B cell (primary cell): ENCODE measurements around the gene BBOX1. TPM values are rescaled to one million over a fixed set of nuclear protein-coding genes. Genes with fewer than 3 reads are reported as not detected.

ENCODE experiments used
- ATAC-seq: fragments of 200-7000 bp; cut with Tn5 transposase; one replicate; pipeline ENCODE4 v1.10.0; 2021; ENCODE audit warnings: low read depth, mild to moderate bottlenecking, moderate number of reproducible peaks, moderate library complexity
- CTCF ChIA-PET: fragments of 350-600 bp; sonication (Branson Sonifier 250); formaldehyde crosslinking; loops from one replicate; lab custom pipeline; 2021; ENCODE audit warnings: antibody characterized with exemption, inconsistent platforms; lab: Charles Lee
- POLR2A ChIA-PET: fragments of 350-600 bp; sonication (Branson Sonifier 250); formaldehyde crosslinking; loops from one replicate; lab custom pipeline; 2021; ENCODE audit warnings: antibody characterized with exemption; lab: Charles Lee
- DNase-seq: peaks from one replicate; pipeline ENCODE4 v3.0.0; 2013
- H2AFZ ChIP-seq: 2 replicates; pipeline ENCODE4 v1.6.1; 2012; ENCODE audit warnings: mild to moderate bottlenecking, low read depth, low read length; ENCODE audit not compliant: insufficient read depth, poor library complexity, severe bottlenecking
- H3K27ac ChIP-seq, 2 donors: 1 replicate in 1 of 2; 2 replicates in 1 of 2; pipeline ENCODE4 v1.5.1; 2012 to 2013; ENCODE audit warnings: low read length in 2 of 2, mild to moderate bottlenecking in 2 of 2, moderate library complexity in 1 of 2
- H3K27me3 ChIP-seq, 4 experiments: fragments of 200-600 bp in 1 of 4; sonication (generic) in 1 of 4; replicated peaks in 1 of 4; 1 replicate in 2 of 4; 2 replicates in 2 of 4; pipeline versions ENCODE4 v1.6.1 to v1.7.0; 2013 to 2016; ENCODE audit warnings: low read length in 3 of 4, mild to moderate bottlenecking in 2 of 4, mixed read lengths in 1 of 4, moderate library complexity in 1 of 4; ENCODE audit not compliant: insufficient read depth in 4 of 4, control insufficient read depth in 3 of 4; ENCODE audit errors: control extremely low read depth in 1 of 4
- H3K36me3 ChIP-seq, 2 experiments: replicated peaks in 1 of 2; 1 replicate in 1 of 2; 2 replicates in 1 of 2; pipeline versions ENCODE4 v1.6.1 to v1.7.1; 2013; ENCODE audit warnings: low read length in 1 of 2; ENCODE audit not compliant: insufficient read depth in 2 of 2, control insufficient read depth in 1 of 2; ENCODE audit errors: control extremely low read depth in 1 of 2, extremely low read depth in 1 of 2
- H3K4me1 ChIP-seq, 2 donors: fragments of 200-600 bp in 1 of 2; sonication (generic) in 1 of 2; 1 replicate in 1 of 2; 2 replicates in 1 of 2; pipeline versions ENCODE4 v1.5.1 to v1.6.1; 2013 to 2017; ENCODE audit warnings: low read length in 2 of 2; ENCODE audit not compliant: control insufficient read depth in 2 of 2, insufficient read depth in 2 of 2
- H3K4me2 ChIP-seq: replicated peaks from 2 replicates; pipeline ENCODE3; 2012; ENCODE audit warnings: mild to moderate bottlenecking, low read depth, low read length; ENCODE audit not compliant: poor library complexity, severe bottlenecking
- H3K4me3 ChIP-seq, 5 experiments: fragments of 200-600 bp in 1 of 5; sonication (generic) in 1 of 5; 1 replicate in 3 of 5; 2 replicates in 2 of 5; pipeline versions ENCODE4 v1.5.1 to v1.7.0; 2011 to 2016; ENCODE audit warnings: low read length in 4 of 5, mild to moderate bottlenecking in 4 of 5, low read depth in 2 of 5, control low read depth in 1 of 5, moderate library complexity in 1 of 5; ENCODE audit not compliant: insufficient read depth in 1 of 5; ENCODE audit errors: control extremely low read depth in 1 of 5, extremely low read depth in 1 of 5
- H3K79me2 ChIP-seq: fragments of 200-600 bp; sonication (generic); one replicate; pipeline ENCODE4 v1.6.0; 2016; ENCODE audit warnings: low read length; ENCODE audit not compliant: control insufficient read depth, insufficient read depth
- H3K9ac ChIP-seq: fragments of 200-600 bp; sonication (generic); 2 replicates; pipeline ENCODE4 v1.6.1; 2017; ENCODE audit warnings: mild to moderate bottlenecking, low read length, moderate library complexity
- H3K9me3 ChIP-seq, 3 donors: one replicate each; pipeline versions ENCODE4 v1.6.1 to v1.7.1; 2013; ENCODE audit warnings: low read length in 2 of 3; ENCODE audit not compliant: control insufficient read depth in 2 of 3, insufficient read depth in 1 of 3; ENCODE audit errors: control extremely low read depth in 1 of 3
- H4K20me1 ChIP-seq: 2 replicates; pipeline ENCODE4 v1.6.0; 2012; ENCODE audit warnings: mild to moderate bottlenecking, low read length; ENCODE audit not compliant: insufficient read depth, control insufficient read depth, poor library complexity, severe bottlenecking
- H3K27ac Mint-ChIP-seq: one replicate; pipeline ENCODE4 v1.8.0; 2021; ENCODE audit warnings: mixed read lengths
- H3K27me3 Mint-ChIP-seq: one replicate; pipeline ENCODE4 v1.8.0; 2021; ENCODE audit warnings: mixed read lengths
- H3K4me1 Mint-ChIP-seq: one replicate; pipeline ENCODE4 v1.8.0; 2021; ENCODE audit warnings: mixed read lengths
- H3K4me3 Mint-ChIP-seq: one replicate; pipeline ENCODE4 v1.8.0; 2021; ENCODE audit warnings: mixed read lengths
- H3K9me3 Mint-ChIP-seq: one replicate; pipeline ENCODE4 v1.8.0; 2022; ENCODE audit warnings: mixed read lengths; ENCODE audit not compliant: insufficient read depth
- CTCF ChIP-seq: fragments of 200-600 bp; IDR thresholded peaks from one replicate; pipeline ENCODE4 v1.8.0; 2022; ENCODE audit warnings: antibody characterized with exemption, mild to moderate bottlenecking
- EZH2 ChIP-seq: IDR thresholded peaks from 2 replicates; pipeline ENCODE4 v1.6.1; 2012; ENCODE audit warnings: borderline replicate concordance, low read depth, mild to moderate bottlenecking, moderate library complexity, low read length; ENCODE audit not compliant: insufficient read depth, poor library complexity, severe bottlenecking
- WGBS: methylation state at CpG from one replicate; pipeline ENCODE4 v1.1.5; 2013; ENCODE audit warnings: missing lambda C conversion rate; ENCODE audit not compliant: insufficient coverage; 5-methylcytosine and 5-hydroxymethylcytosine counted together
- intact Hi-C: fragments of 100-400 bp; cut with micrococcal nuclease; formaldehyde crosslinking; loops from one replicate; pipeline ENCODE4 v1.10.0; 2022
- polyA plus RNA-seq: library from polyadenylated mRNA; depleted of rRNA; stranded (reverse); fragments of >200 nt; gene quantifications from 2 replicates; pipeline ENCODE4 v1.2.3, GENCODE V29; 2012
- total RNA-seq, 2 donors: library from RNA; stranded (reverse); fragments of 120-200 nt in 1 of 2; gene quantifications; 1 replicate in 1 of 2; 2 replicates in 1 of 2; pipeline versions ENCODE4 v1.2.3 to v1.2.4, GENCODE V29; 2013 to 2022

Gene BBOX1
- total and polyA plus RNA-seq, 2 donors (not counting 1 experiment from before 2014, with no cell fraction given): not detected

DNA sequence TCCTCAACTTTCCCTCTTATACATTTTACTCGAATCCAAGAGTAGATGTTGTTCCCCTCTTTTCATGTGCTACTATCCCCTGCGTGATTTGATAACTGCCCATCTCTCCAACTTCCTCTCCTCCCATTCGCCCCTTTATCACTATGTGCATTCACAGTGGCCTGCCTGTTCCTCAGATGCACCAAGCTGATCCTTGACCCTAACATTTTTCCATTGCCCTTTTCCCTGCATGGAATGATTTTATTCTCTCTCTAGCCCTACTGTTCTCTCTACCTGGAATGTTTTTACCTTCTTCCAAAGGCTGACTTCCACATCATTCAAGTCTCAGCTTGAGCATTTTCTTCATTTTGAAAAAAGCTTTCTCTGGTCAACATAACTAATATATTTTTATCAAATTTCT, 15.8 kb upstream of the BBOX1 start:
- Mint-ChIP-seq H3K9me3 (no peaks in the 10 kb centered on the region), H3K27ac (no peak overlapping the region), H3K4me1 (no peaks in the 10 kb centered on the region), H3K4me3 (no peak overlapping the region), H3K27me3 (no peaks in the 10 kb centered on the region)
- Histone ChIP-seq H3K4me1 (no peaks in the 10 kb centered on the region), H3K27me3 (no peaks in the 10 kb centered on the region), H4K20me1 (no peaks in the 10 kb centered on the region), H3K4me3 (no peak overlapping the region), H3K9ac (no peak overlapping the region), H3K36me3 (no peaks in the 10 kb centered on the region), H3K27ac (no peak overlapping the region), H2AFZ (no peak overlapping the region), H3K4me2 (no peak overlapping the region), H3K9me3 (no peaks in the 10 kb centered on the region), H3K79me2 (no peaks in the 10 kb centered on the region)
- ATAC-seq (no peak), DNase-seq (no peak)
- ChIA-PET POLR2A (no interaction called here), CTCF (no interaction called here)
- intact Hi-C loops: no loop called here
- TF ChIP-seq EZH2 (no peak), CTCF (no peak)
- WGBS: 88% methylated on average over 3 of the region's 3 CpGs

- no CpG with 5 or more reads among the region's 6 CpGs for WGBS
- no peaks in the 10 kb centered on the region for H3K79me2 ChIP-seq
- no peak overlapping the region for H3K4me2 ChIP-seq
- H3K9ac ChIP-seq: no peak overlapping the region
- no peaks in the 10 kb centered on the region for H3K9me3 Mint-ChIP-seq
- H4K20me1 ChIP-seq: no peaks in the 10 kb centered on the region
- H3K27me3 ChIP-seq: no peaks in the 10 kb centered on the region
- ChIA-PET POLR2A (no interaction called here), CTCF (no interaction called here)
- H3K27ac Mint-ChIP-seq: no peak overlapping the region
- ATAC-seq (no peak), DNase-seq (no peak)
- H3K9me3 ChIP-seq: no peaks in the 10 kb centered on the region
- no peak for TF ChIP-seq CTCF
- TF ChIP-seq EZH2: no peak
- no peaks in the 10 kb centered on the region for H3K36me3 ChIP-seq
- H3K4me3 Mint-ChIP-seq: no peak overlapping the region
- no peaks in the 10 kb centered on the region for H3K4me1 Mint-ChIP-seq
- H3K4me3 ChIP-seq: no peak overlapping the region
- H3K4me1 ChIP-seq: no peaks in the 10 kb centered on the region
- no peaks in the 10 kb centered on the region for H3K27me3 Mint-ChIP-seq
- no peak overlapping the region for H3K27ac ChIP-seq
- intact Hi-C loops: no loop called here
- no peak overlapping the region for H2AFZ ChIP-seq
Observed at GRCh38 chr11:27025312-27025955, 15.2 kb upstream of the BBOX1 start.
